SHP77 (cell line): ENCODE results near the gene CARMIL1.
A peak's percentile ranks its signal among the peaks of the same experiment; 100 is the strongest.
"Not testable (repeated sequence)": the region's sequence is repeated elsewhere in the genome, so short reads cannot be mapped to it uniquely, and the experiment has no call there.

Experiments used
- DNase-seq, 2 experiments: peaks; one replicate each; lab custom pipeline; 2025; lab: John Stamatoyannopoulos, UW

The CARMIL1 gene

GRCh38 chr6:25578538-25578937 is 299.4 kb downstream of the CARMIL1 start:
- DNase-seq = no peak

- no peak for DNase-seq
These were observed 300.3 kb downstream of the CARMIL1 start for GRCh38 chr6:25579391-25579883.

- DNase-seq = no peak
These were observed 300.8 kb downstream of the CARMIL1 start for GRCh38 chr6:25579902-25580495.

GRCh38 chr6:25582101-25582500 is 302.9 kb downstream of the CARMIL1 start:
- no peak for DNase-seq

DNA sequence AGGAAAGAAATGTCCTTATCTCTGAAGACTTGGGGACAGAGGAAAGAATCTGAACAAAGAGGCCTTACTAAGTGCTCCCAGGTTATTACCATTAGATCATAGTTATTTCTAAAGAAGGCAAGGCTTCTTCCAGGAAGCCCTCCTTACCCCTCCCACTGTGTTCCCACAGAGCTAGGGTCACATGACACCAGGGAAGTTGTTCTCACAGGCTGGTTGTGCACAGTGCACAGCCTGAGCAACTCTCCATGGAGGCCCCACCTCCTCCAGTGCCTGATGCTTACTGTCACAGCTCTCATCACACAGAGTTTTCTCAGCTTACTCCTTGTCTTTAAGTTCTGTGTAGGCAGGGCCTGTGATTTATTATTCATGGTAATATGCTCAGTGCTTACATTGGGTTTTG is 303.9 kb downstream of the CARMIL1 start:
- no peak for DNase-seq

GRCh38 chr6:25583906-25584305 is 304.7 kb downstream of the CARMIL1 start:
- DNase-seq = no peak

DNA sequence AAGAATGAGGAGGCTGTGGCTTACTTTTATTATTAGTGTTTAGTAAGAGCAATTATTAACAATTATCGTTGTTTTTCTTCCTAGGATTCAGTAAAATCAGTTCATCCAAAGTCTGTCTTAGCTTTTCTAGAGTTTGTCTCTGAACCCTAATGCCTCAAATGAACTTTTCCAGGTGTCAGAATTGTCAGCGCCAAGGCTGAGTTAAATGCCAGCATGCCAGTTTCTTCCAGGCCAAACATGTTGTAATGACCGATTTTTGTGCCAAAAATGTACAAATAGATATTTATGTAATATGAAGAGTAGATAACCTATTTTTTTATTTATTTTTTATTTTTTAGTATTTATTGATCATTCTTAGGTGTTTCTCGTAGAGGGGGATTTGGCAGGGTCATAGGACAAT is 306.1 kb downstream of the CARMIL1 start:
- DNase-seq = no peak

- not testable (repeated sequence) for DNase-seq
These were observed 306.9 kb downstream of the CARMIL1 start for GRCh38 chr6:25586119-25586518.

- no peak for DNase-seq
These were observed 307.8 kb downstream of the CARMIL1 start for GRCh38 chr6:25586927-25587326.

DNA sequence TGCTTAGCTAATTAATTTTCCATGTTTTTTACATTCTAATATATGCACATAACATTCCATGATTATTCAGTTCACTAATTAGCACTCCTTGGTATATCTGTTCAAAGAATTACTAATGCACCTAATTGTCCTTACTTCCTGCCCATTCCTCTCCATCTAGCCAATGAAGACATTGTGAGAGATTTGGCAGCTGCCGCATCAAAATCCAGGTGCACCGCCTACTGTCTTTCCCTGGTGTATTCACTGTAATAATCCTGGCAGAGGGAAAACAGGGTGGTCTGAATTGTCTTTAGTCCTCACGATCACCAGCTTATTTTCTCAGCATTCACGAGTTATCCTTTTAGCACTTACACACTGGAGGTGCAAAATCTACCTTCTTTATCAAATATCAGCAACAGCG is 311.8 kb downstream of the CARMIL1 start:
- peak; percentile 68 to 70 for DNase-seq

DNA sequence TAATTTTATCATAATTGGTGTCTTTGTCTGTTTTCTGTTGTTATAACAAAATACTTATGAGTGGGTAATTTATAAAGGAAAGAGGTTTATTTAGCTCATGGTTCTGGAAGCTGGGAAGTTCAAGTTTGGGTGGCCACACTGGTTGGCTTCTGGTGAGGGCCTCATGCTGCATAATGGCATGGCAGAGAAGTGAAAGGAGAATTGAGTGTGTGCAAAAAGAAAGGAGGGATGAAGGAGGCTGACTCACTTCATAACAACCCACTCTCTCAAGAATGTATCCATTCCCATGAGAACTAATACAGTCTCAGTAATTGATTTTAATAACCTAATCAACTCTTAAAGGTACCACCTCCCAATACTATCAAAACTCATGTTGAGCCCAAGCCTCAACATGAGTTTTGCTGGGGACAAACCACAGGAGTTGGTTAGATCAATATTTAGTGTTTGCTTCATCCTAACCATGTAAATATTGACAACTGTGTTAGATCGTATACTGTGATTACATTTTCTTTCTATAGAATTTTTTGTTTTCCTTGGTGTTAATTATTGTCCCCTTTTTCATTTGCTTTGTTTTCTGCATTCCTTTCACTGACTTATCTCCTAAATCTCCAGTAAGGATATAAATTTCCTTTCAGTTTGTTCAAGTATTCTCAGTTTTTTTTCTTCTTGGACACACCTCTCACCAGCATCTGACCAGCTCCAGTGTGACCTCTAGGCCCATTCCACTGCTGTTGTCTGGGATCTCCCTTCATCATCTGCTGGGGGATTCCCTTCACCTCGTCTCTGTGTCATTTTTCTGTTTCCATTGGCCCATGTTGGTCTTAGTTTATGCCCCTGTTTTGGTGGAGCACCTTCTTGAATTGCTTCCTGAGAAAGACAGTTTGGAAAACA is 318.0 kb downstream of the CARMIL1 start:
- DNase-seq = no peak

DNA sequence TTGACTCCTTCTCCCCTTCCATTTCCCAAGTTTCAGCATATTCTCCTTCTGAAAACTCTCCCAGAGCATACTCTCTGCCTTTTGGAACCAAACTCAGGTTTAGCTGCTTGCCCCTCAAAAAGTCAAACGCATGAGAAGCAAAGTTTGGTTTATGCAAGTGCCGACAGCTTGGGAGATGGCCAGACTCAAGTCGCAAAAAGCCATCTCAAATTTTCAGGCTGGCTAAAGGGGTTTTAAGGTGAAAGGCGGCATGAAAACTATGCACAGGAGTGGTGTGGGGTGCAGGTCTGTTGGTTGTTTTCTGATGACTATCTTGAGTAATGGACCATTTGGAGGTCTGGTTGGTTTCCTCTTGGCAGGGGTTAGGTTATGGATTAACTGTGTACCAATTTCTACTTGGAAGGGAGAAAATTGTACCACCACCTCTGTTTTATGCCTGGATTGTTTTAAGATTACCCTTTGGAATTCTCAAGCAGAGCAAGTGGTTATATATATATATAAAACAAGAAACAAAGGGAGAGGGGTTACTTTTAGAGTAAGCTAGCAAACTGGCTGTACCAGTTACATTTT is 320.4 kb downstream of the CARMIL1 start:
- DNase-seq = no peak

DNA sequence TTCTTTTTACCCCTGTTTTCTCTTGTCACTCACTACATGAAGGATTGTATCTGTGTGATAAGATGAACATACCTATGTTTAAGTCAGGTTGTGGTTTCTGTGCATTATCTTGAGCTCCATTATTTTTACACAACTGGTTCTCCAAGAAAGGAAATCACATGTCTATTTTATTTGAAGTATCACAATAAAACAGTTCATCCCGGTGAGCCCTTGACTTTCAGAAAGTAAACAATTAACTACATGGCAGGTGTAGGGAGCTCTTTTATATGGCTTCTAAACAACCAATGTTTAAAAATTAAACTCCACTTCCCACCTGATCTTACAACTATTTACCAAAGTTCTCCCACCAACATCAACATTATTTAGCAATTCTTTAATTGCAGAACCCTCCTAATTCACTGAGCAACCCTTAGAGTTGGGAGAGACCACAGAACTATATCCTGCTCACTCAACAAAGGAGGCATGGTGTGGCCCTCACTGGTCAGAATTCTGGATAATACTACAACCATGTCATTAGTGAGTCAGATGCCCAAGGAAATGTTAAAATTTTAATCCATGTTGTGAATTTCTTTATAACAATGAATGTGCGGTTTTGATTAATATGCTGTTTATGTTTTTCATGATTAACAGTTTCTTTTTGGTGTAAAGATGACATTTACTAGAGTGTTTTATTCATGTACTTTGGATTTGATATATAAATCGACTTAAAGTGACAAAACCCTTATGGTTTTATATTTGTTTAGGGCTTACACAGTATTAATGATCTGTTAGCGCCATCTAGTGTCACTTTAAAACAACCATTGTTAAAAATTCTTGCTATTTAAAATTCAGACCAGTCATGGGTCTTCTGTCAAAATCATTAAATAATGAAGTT is 322.9 kb downstream of the CARMIL1 start:
- DNase-seq = peak; percentile 32 to 39

- no peak for DNase-seq
These were observed 323.5 kb downstream of the CARMIL1 start for GRCh38 chr6:25602674-25602982.

DNA sequence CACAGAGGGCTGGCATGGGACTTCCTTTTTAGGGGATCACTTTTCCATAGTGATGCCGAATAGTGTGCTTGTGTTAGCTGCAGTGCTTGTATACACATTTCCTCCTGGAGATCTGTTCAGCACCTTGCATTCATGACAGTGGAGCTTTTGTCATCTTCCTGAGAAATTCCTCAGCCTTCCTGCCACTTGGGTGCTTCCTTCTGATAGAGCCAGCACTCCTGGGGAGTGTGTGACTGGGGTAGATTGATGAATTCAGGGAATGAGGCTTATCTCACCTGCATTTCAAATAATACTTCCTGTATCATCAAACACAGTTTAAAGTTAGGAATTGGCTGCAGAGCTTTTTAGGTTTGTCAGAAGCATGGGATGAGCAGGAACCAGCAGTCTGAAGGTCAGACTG is 324.1 kb downstream of the CARMIL1 start:
- no peak for DNase-seq

DNA sequence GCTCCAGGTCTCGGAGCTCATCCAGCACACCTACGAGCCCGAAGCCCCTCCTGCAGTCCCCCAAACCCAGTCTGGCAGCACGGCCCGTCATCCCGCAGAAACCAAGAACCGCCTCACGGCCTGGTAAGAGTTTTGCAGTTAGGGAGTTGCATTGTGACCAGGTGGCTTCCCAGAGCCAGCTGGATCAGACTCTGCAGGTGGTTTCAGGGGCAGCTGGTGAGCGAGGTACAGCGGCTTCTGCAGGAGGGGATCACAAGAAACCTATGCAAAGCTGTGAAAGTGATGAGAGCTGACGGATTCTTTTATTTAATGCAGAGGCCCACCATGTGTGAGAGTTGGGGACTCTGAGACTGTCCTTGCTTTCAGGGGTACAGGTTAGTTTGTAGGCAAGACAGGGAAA is 327.0 kb downstream of the CARMIL1 start:
- peak in 1 of 2 experiments; percentile 38 for DNase-seq

GRCh38 chr6:25608558-25609174 is 329.5 kb downstream of the CARMIL1 start:
- DNase-seq = no peak

DNA sequence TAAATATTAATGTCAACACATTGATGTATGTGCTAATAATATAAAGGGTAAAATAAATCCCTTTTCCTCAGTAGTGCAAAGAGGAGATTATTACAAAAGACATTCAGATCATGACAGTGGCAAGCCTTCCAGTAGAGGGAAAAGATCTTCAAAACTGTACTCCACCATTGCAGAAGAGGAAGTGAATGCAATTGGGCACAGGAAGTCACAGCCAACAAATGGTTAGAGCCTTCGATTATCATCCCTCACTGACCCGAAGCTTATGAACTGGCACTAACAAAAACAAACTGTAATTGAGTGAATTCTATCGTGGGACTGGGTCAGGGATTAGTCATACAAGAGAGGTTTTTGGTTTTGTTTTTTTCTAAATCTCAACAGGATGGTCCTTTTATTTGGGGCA is 333.5 kb downstream of the CARMIL1 start:
- no peak for DNase-seq

DNA sequence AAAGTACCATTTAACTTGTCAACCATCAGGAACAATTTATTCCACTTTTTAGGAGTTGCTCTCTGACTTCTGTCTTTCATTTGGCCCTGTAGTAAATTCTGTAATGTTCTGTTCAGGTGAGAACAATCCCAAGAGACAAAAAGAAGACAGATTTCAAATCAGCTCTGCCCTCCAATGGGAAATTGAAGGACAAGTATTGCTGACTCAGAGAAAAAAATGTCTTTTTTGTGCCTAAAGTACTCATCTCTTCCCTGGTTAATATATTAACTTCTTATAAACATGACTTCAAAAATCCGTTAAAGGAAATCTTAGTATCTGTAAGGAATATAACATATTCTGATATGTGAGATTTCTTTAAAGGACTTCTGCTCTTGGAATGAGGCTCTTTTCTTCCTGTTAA is 334.2 kb downstream of the CARMIL1 start:
- no peak for DNase-seq

- no peak for DNase-seq
These were observed 334.9 kb downstream of the CARMIL1 start for GRCh38 chr6:25614052-25614451.

- no peak for DNase-seq
These were observed 336.3 kb downstream of the CARMIL1 start for GRCh38 chr6:25615471-25615870.

DNA sequence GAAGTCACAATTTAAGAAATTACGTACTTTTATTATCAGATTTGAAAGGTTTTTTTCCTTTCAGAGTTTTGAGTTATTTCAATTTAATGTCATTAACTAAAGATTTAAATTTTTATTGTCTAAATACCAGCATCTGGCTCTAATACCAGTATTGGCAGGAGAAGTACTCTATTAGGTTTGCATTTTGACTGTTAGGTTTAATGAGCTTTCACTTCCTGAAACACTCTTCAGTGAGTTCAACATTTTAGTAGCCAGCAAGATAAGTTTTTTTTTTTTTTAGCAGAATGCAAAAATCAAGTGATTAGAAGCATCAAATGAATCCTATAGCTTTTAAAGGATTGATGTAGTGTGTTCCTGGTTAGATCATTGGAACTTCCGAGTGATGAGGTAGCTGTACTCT is 338.8 kb downstream of the CARMIL1 start:
- DNase-seq = no peak
